Measurements from ENCODE around the gene GTF2B.
"Not testable (repeated sequence)": the region's sequence is repeated elsewhere in the genome, so short reads cannot be mapped to it uniquely, and the experiment has no call there.

The GTF2B gene, protein sequence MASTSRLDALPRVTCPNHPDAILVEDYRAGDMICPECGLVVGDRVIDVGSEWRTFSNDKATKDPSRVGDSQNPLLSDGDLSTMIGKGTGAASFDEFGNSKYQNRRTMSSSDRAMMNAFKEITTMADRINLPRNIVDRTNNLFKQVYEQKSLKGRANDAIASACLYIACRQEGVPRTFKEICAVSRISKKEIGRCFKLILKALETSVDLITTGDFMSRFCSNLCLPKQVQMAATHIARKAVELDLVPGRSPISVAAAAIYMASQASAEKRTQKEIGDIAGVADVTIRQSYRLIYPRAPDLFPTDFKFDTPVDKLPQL

GRCh38 chr1:88891318-88891950 lies at the start of gene GTF2B:
GTF2B (minus strand) TSS chr1:88891567; CDS start chr1:88891499, 68 bp downstream.
- DNase-seq, result peak; percentile 96 to 97

DNA sequence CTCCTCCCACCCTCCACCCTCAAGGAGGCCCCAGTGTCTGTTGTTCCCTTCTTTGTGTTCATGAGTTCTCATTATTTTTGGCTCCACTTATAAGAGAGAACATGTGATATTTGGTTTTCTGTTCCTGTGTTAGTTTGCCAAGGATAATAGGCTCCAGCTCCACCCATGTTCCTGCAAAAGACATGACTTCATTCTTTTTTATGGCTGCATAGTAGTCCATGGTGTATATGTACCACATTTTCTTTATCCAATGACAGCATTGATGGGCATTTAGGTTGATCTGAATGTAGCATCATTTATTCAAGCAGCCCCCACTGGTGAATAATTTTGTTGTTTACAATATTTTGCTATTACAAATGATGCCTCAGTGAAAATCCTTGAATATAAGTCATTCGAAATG lies 47.2 kb upstream of the GTF2B start:
- not testable (repeated sequence) for DNase-seq

DNA sequence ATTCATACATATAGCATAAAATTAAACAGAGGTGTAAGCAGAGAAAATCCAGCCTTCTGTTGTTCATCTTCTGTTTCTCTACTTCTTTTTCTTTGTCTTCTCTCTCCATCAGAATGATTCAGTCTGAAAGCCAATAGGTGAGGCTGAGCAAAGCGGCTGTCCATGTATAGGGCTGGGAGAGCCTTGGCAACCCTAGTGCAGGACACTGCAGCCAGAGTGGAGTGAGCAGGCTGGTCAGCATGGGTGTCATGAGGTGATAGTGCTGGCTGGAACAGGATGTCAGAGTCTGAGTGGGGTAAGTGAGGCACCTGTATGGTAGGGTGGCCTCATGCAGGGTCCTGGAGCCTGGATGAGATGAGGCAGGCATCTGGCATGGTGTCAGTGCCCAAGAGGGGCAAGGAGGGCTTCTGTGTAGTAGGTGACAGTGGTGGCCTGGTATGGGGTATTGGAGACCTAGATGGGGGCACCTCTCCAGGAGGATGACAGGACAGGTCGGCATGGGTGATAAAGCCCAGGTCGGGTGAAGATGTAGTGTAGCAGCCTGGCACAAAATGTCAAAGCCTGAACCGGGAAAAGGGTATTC lies 45.5 kb upstream of the GTF2B start:
- no peak for DNase-seq

DNA sequence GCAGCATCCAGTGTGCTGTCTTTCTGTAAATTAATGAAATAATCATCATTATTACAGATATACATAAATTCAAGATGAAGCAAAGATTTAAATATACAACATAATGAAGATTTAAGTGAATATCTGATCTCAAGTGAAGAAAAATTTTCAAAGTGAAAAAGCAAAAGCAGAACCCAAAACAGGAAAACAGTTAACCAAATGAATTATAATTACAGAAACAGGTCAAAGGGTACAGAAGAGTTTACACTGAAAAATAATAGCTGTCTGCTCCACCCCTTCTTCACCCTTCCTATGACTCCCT lies 44.8 kb upstream of the GTF2B start:
- no peak for DNase-seq

GRCh38 chr1:88935522-88936222 lies 44.3 kb upstream of the GTF2B start:
- DNase-seq, result peak in 1 of 2 donors; percentile 45

DNA sequence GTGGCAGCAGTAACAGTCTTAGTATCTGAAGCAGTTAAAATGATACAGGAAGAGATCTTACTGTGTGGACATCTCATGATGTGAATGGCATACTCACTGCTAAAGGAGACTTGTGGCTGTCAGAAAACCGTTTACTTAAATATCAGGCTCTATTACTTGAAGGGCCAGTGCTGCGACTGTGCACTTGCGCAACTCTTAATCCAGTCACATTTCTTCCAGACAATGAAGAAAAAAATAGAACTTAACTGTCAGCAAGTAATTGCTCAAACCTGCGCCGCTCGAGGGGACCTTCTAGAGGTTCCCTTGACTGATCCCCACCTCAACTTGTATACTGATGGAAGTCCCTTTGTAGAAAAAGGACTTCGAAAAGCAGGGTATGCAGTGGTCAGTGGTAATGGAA lies 38.8 kb upstream of the GTF2B start:
- DNase-seq, result not testable (repeated sequence)

DNA sequence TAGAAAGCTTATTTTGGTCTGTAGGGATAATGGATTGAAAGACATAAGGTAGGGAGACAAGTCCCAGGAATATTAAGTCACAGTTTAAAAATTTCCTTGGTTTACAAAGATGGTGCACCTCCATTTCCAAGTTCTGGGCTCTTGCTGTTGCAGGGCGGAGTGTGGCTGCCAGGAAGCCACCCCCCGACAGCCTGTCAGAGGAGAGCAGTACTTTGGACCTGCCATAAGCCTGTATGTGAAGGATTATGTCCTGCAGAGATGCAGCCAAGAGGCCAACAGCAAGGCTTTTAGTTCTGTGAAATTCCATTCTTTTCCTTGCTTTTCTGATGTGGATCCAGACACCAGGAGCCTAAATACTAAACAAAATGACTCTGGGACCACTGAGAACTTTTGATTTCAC lies 31.9 kb upstream of the GTF2B start:
- DNase-seq, result no peak

DNA sequence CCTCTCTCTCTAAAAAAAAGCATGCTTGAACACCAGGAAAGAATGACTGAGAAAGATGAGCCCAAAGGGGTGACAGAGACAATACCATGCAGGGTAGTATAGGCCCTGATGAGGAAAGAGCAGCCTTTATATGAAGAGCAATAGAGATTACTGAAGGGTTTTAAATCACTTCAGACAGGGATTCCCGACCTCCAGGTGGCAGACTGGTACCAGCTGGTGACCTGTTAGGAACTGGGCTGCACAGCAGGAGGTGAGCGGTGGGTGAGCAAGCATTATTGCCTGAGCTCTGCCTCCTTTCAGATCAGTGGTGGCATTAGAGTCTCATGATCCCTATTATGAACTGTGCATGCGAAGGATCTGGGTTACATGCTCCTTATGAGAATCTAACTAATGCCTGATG lies 30.8 kb upstream of the GTF2B start:
- no peak for DNase-seq

DNA sequence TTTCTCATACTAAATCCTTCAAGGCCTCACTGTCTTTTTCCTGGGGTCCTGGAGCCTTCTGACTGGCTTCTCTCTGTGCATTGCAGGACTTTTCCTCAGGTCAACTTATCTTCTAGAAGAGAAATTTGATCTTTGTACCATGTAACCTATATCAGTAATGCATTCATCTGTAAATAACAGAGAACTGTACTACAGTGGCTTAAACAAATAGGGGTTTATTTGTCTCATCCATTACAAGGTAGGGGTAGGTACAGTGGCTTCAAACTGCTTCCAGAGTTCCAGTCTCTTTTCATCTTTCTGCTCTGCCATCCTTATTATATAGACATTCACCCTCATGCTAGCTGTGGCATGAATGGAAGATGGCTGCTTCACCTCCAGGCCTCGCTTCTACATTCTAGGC lies 29.5 kb upstream of the GTF2B start:
- DNase-seq, result no peak

DNA sequence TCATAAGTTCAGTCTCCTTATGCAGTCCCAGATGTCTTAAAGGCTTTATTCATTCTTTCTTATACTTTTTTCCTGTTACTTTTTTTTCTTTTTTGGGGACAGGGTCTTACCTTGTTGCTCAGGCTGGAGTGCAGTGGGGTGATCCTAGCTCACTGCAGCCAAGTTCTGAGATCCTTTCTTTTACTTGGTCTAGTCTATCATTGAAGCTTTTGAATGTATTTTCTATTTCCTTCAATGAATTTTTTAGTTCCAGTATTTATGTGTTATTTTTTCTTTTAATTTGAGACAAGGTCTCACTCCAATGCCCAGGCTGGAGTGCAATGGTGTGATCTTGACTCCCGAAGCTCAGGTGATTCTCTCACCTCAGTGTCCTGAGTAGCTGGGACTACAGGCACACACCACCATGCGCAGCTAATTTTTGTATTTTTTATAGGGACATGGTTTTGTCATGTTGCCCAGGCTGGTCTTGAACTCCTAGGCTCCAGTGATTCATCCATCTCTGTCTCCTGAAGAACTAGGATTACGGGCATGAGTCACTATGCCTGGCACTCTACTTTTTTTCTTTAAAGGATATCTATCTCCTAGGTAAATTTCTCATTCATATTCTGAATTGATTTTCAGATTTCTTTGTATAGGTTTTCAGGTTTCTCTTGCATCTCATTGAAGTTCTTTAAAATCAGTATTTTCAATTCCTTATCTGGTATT lies 26.1 kb upstream of the GTF2B start:
- no peak for DNase-seq

GRCh38 chr1:88916883-88917282 lies 25.5 kb upstream of the GTF2B start:
- no peak for DNase-seq

DNA sequence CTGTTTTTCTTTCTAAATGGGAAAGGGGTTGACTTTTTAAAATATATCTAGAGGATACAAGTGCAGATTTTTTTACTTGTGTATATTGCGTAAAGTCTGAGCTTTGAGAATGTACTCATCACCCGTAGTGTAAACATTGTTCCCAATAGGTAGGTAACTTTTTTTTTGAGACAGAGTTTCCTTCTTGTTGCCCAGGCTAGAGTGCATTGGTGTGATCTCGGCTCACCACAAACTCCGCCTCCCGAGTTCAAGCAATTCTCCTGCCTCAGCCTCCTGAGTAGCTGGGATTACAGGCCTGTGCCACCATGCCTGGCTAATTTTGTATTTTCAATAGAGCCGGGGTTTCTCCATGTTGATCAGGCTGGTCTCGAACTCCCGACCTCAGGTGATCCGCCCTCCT lies 20.4 kb upstream of the GTF2B start:
- DNase-seq, result not testable (repeated sequence)

DNA sequence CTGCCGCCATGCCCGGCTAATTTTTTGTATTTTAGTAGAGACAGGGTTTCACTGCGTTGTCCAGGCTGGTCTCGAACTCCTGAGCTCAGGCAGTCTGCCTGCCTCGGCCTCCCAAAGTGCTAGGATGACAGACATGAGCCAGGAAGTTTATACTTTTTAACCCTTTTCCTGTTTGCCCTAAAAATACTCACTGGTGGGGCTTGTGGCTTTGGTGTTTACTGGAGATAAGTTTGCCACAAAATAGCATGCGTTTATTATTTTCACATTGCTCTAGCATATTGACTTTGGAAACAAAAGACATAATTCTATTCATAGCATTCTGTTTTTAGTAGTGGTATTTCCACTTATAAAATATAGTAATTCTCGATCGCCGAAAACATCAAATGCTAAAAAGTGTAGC lies 19.8 kb upstream of the GTF2B start:
- no peak for DNase-seq

- DNase-seq, result no peak
These were observed 19.0 kb upstream of the GTF2B start for GRCh38 chr1:88910401-88910800.

- DNase-seq, result no peak
These were observed 9.5 kb upstream of the GTF2B start for GRCh38 chr1:88900883-88901282.

DNA sequence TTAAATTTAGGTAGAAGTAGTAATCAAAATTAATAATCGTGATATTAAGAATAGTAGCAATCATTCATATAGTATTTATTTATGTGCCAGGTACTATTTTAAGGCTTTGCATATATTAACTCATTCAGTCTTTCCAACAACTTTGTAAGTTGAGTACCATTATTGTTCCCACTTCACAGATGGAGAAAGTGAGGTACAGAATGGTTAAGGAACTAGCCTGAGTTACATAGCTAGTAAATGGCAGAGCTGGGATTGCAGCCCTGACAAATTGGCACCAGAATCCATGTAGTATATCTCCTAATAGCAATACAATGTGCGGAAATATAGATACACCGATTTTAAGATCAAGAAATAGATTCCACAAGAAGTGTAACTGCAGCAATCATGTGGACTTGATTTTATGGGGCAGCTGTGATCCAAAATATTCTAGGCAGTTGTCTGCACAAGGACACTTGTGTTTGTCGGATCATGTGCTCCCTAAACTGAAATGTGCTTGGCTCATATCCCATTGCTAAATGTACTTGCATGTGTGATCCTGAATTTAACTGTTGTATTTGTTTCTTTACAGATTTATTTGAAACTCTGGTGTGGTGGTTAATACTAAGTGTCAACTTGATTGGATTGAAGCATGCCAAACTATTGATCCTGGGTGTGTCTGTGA lies 5.8 kb upstream of the GTF2B start:
- no peak for DNase-seq

DNA sequence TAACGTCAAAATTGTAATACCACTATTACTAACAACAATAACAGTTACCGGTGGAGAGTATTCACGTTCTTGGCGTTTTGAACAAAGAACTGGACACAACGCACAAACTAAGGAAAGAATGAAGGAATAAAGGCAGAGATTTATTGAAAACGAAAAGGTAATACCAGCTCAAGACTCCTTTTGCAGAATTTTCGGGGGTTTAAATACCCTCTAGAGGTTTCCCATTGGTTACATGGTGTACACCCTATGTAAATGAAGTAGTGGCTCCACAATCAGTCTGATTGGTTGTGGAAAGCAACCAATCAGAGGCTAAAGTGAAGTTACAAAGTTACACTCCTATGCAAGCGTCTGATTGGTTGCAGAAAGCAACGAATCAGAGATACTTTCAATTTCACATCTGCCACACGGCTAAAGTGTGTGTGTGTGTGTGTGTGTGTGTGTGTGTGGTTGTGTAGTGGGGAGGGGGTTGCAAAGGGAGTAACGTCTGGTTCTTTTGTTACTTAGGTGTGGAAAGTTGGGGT lies 1.1 kb upstream of the GTF2B start:
- peak; percentile 20 to 56 for DNase-seq

GRCh38 chr1:88891951-88892340 lies 579 bp upstream of the GTF2B start:
- no peak for DNase-seq

GRCh38 chr1:88890791-88891317 lies 513 bp downstream of the GTF2B start:
- peak; percentile 15 to 41 for DNase-seq

DNA sequence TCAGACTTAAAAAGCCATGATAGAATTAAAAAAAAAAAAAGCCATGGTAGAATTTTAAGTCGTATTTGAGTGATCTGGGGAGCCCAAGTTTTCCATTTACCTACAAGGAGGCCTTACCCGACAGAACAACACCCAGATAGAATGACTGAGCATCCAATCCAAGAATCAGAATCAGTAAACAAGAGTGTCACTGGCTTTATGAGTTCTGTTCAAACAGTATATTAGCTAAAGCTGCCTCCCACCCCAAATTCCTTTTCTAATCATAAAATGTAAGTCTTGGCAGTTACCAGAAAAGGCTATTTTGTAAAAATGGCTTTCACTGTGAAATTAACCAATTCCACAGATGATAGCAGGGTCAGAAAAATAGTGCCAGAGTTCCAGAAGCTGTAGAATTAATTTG lies 1.2 kb downstream of the GTF2B start:
- no peak for DNase-seq

GRCh38 chr1:88888750-88889149 lies 2.6 kb downstream of the GTF2B start:
- peak in 1 of 2 donors; percentile 48 for DNase-seq

GRCh38 chr1:88885933-88886332 lies 5.4 kb downstream of the GTF2B start:
- no peak for DNase-seq
